ENCODE measurements around the gene KLK14. TPM values are rescaled to one million over a fixed set of nuclear protein-coding genes. Genes with fewer than 3 reads are reported as not detected.

KLK14 gene
- total RNA-seq, 1 experiment from 2014 or later: 0.26 TPM

DNA sequence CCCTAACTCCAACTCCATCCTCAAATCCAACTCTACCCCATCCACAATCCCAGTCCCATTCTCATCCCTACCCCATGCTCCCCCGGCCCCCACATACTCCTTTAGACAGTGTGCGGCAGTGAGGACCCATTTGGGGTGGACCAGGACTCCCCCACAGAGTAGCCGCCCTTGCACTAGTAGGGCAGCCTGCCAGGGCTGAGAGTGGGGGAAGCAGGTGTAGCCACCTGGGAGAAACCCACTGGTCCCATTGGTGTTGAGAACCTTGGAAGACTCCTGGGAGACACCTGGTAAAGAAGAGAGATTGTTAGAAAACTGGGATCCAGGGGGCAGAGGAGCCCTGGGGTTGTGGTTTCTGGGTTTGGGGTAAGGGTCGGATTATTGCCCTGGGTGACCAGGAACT lies 22.4 kb downstream of the KLK14 start:
- H3K14ac ChIP-seq (ENCODE audit: insufficient read depth, low read length): no peak overlapping the region
- no peak overlapping the region for H3K4ac ChIP-seq (ENCODE audit: low read depth, low read length)
- no peak overlapping the region for H3K23ac ChIP-seq (ENCODE audit: insufficient read length, low read depth, low read length)
- no peak overlapping the region for H3T11ph ChIP-seq (ENCODE audit: low read length)
- TF ChIP-seq, protein P1, sequence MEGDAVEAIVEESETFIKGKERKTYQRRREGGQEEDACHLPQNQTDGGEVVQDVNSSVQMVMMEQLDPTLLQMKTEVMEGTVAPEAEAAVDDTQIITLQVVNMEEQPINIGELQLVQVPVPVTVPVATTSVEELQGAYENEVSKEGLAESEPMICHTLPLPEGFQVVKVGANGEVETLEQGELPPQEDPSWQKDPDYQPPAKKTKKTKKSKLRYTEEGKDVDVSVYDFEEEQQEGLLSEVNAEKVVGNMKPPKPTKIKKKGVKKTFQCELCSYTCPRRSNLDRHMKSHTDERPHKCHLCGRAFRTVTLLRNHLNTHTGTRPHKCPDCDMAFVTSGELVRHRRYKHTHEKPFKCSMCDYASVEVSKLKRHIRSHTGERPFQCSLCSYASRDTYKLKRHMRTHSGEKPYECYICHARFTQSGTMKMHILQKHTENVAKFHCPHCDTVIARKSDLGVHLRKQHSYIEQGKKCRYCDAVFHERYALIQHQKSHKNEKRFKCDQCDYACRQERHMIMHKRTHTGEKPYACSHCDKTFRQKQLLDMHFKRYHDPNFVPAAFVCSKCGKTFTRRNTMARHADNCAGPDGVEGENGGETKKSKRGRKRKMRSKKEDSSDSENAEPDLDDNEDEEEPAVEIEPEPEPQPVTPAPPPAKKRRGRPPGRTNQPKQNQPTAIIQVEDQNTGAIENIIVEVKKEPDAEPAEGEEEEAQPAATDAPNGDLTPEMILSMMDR (conservative IDR thresholded peaks at IDR 0.05): no peak
- peak; percentile 9 for DNase-seq
- H3K27ac ChIP-seq (ENCODE audit: insufficient read length, low read depth, low read length): no peak overlapping the region
- H3K4me2 ChIP-seq (ENCODE audit: insufficient read depth, insufficient read length, low read length): no peak overlapping the region
- H3K56ac ChIP-seq (ENCODE audit: insufficient read length, low read depth, low read length): no peak overlapping the region
- H3K18ac ChIP-seq (ENCODE audit: insufficient read length, low read depth, low read length): no peak overlapping the region
- H3K9ac ChIP-seq (ENCODE audit: extremely low read depth, insufficient read length, low read length): no peak overlapping the region
- no peak overlapping the region for H2BK20ac ChIP-seq (ENCODE audit: low read depth, low read length, poor library complexity, severe bottlenecking)
- H3K79me1 ChIP-seq (ENCODE audit: insufficient read depth, low read depth, low read length, poor library complexity, severe bottlenecking): no peaks in the 10 kb centered on the region
- no peaks in the 10 kb centered on the region; a peak in 2 of 5 replicates for H3K9me3 Mint-ChIP-seq
- H2BK120ac ChIP-seq (ENCODE audit: low read depth, low read length, poor library complexity, severe bottlenecking): no peak overlapping the region
- no peak overlapping the region for H4K8ac ChIP-seq (replicated peaks; ENCODE audit: insufficient read length, low read depth, low read length)
- WGBS (ENCODE audit: extremely low coverage, insufficient read length, low lambda C conversion rate): 100% methylated on average over 1 of the region's 4 CpGs
- H3K27me3 ChIP-seq (ENCODE audit: insufficient read depth, low read length): no peaks in the 10 kb centered on the region
- H3K4me1 Mint-ChIP-seq: peaks cover 3 to 4% of the 10 kb centered on the region in 2 experiments; a peak in 2 of 4 replicates
- peaks cover 4% of the 10 kb centered on the region for H3K23me2 ChIP-seq (ENCODE audit: insufficient read length, low read depth, low read length, poor library complexity, severe bottlenecking)
- H4K5ac ChIP-seq (ENCODE audit: insufficient read length, low read depth, low read length): no peak overlapping the region
- no peak overlapping the region for H2BK15ac ChIP-seq (ENCODE audit: low read depth, low read length)
- no peak overlapping the region for H2BK5ac ChIP-seq (ENCODE audit: insufficient read length, low read length)
- H2BK12ac ChIP-seq (ENCODE audit: insufficient read length, low read depth, low read length): no peak overlapping the region
- H3K79me2 ChIP-seq (ENCODE audit: insufficient read depth, low read length): no peaks in the 10 kb centered on the region
- H3K9me3 ChIP-seq (ENCODE audit: control insufficient read depth, low read depth, low read length): no peaks in the 10 kb centered on the region
- no peaks in the 10 kb centered on the region for H3K36me3 Mint-ChIP-seq (ENCODE audit: insufficient read depth in 1 of 3, low read depth in 3 of 3)
- no peaks in the 10 kb centered on the region for H3K4me1 ChIP-seq (ENCODE audit: insufficient read depth, low read length)
- H3K27ac Mint-ChIP-seq: no peak overlapping the region
- no peak overlapping the region for H2AFZ ChIP-seq (ENCODE audit: low read length)
- H2AK5ac ChIP-seq (ENCODE audit: insufficient read length, low read length): no peak overlapping the region
- no peak overlapping the region for H3K4me3 Mint-ChIP-seq
- peaks cover 1% of the 10 kb centered on the region for H3K27me3 Mint-ChIP-seq (ENCODE audit: low read depth)
- no peaks in the 10 kb centered on the region for H4K20me1 ChIP-seq (ENCODE audit: control insufficient read depth, insufficient read depth, insufficient read length)
- no peak overlapping the region for H4K91ac ChIP-seq (ENCODE audit: insufficient read length, low read depth, low read length)

All from H9 (cell line).